ENCODE data around the gene CEP112. TPM values are rescaled to one million over a fixed set of nuclear protein-coding genes. Genes with fewer than 3 reads are reported as not detected.

CEP112 gene
- total and polyA plus RNA-seq, 9 of the 15 experiments (the other 6 are each of a cell fraction or from before 2014, with no cell fraction given), result 0.84 TPM; not detected in 8

GRCh38 chr17:65638221-65638975 is 553.5 kb downstream of the CEP112 start:
- ATAC-seq (no peak), DNase-seq (ENCODE audit: extremely low read depth in 1 of 4, low spot score in 3 of 4) (no peak), FAIRE-seq (no peak)
- TF ChIP-seq NFYB (IDR thresholded peaks at IDR 0.05; ENCODE audit: extremely low read depth, insufficient read length) (no peak), RFX1 (IDR thresholded peaks at IDR 0.05) (peak; percentile 43)
- POLR2A ChIA-PET, result interaction anchor here (0.6 kb wide), 1 partner anchor 100 kb away, joined by 4 read pairs; no protein-coding TSS in a partner anchor
- in situ Hi-C loops (cut with MboI), result no loop called here
- CTCF ChIA-PET (ENCODE audit: low intra/inter-chr PET ratio), result no interaction called here
- intact Hi-C loops (cut with micrococcal nuclease), result no loop called here
- Histone ChIP-seq H3K27ac (ENCODE audit: extremely low read depth, low read depth, low read length) (no peak overlapping the region), H3K36me3 (ENCODE audit: control insufficient read depth, insufficient read depth, low read length) (no peaks in the 10 kb centered on the region), H3K9me3 (replicated peaks; ENCODE audit: control insufficient read depth, insufficient read depth, low read depth, low read length) (no peaks in the 10 kb centered on the region), H3K4me2 (ENCODE audit: insufficient read depth, low read length) (no peak overlapping the region), H3K27me3 (ENCODE audit: control insufficient read depth in 2 of 2, insufficient read depth in 2 of 2, low read length in 2 of 2) (no peaks in the 10 kb centered on the region), H3K9ac (ENCODE audit: insufficient read depth in 1 of 2, low read depth in 2 of 2, low read length in 2 of 2) (no peak overlapping the region), H3K4me1 (replicated peaks in 1 of 2; ENCODE audit: control insufficient read depth in 2 of 2, insufficient read depth in 2 of 2, low read length in 2 of 2) (no peaks in the 10 kb centered on the region; a peak in 1 of 5 replicates), H3K9me1 (ENCODE audit: control insufficient read depth, insufficient read depth, low read length) (no peaks in the 10 kb centered on the region), H4K20me1 (replicated peaks; ENCODE audit: control insufficient read depth, insufficient read depth, low read length) (no peaks in the 10 kb centered on the region), H3K79me2 (ENCODE audit: control insufficient read depth, insufficient read depth, low read length) (no peaks in the 10 kb centered on the region), H2AFZ (ENCODE audit: low read depth, low read length) (no peak overlapping the region), H3K4me3 (no peak overlapping the region)
- 3% methylated on average over 9 of the region's 9 CpGs for WGBS (ENCODE audit: insufficient coverage, low coverage, missing lambda C conversion rate)
- no TSS peak for BruUV-seq (replicated peaks)

GRCh38 chr17:65637786-65638185 is 554.1 kb downstream of the CEP112 start:
- intact Hi-C loops (cut with micrococcal nuclease) (no loop called here), in situ Hi-C loops (cut with MboI) (no loop called here)
- no peaks in the 10 kb centered on the region for H3K9me3 ChIP-seq (replicated peaks; ENCODE audit: control insufficient read depth, insufficient read depth, low read depth, low read length)
- FAIRE-seq (no peak), ATAC-seq (no peak), DNase-seq (ENCODE audit: extremely low read depth in 1 of 4, low spot score in 3 of 4) (no peak)
- POLR2A ChIA-PET, result interaction anchor here (0.6 kb wide), 1 partner anchor 100 kb away, joined by 4 read pairs; no protein-coding TSS in a partner anchor
- no peaks in the 10 kb centered on the region for H3K79me2 ChIP-seq (ENCODE audit: control insufficient read depth, insufficient read depth, low read length)
- no peaks in the 10 kb centered on the region for H3K27me3 ChIP-seq (ENCODE audit: control insufficient read depth in 2 of 2, insufficient read depth in 2 of 2, low read length in 2 of 2)
- no peaks in the 10 kb centered on the region; a peak in 1 of 5 replicates for H3K4me1 ChIP-seq (replicated peaks in 1 of 2; ENCODE audit: control insufficient read depth in 2 of 2, insufficient read depth in 2 of 2, low read length in 2 of 2)
- BruUV-seq (replicated peaks), result no TSS peak
- 0% methylated on average over 3 of the region's 3 CpGs for WGBS (ENCODE audit: insufficient coverage, low coverage, missing lambda C conversion rate)
- H3K4me3 ChIP-seq, result no peak overlapping the region
- H4K20me1 ChIP-seq (replicated peaks; ENCODE audit: control insufficient read depth, insufficient read depth, low read length), result no peaks in the 10 kb centered on the region
- no peak overlapping the region for H3K9ac ChIP-seq (ENCODE audit: insufficient read depth in 1 of 2, low read depth in 2 of 2, low read length in 2 of 2)
- no peaks in the 10 kb centered on the region for H3K9me1 ChIP-seq (ENCODE audit: control insufficient read depth, insufficient read depth, low read length)
- no peak overlapping the region for H2AFZ ChIP-seq (ENCODE audit: low read depth, low read length)
- no peak overlapping the region for H3K4me2 ChIP-seq (ENCODE audit: insufficient read depth, low read length)
- no peak overlapping the region for H3K27ac ChIP-seq (ENCODE audit: extremely low read depth, low read depth, low read length)
- CTCF ChIA-PET (ENCODE audit: low intra/inter-chr PET ratio), result no interaction called here
- no peaks in the 10 kb centered on the region for H3K36me3 ChIP-seq (ENCODE audit: control insufficient read depth, insufficient read depth, low read length)
- TF ChIP-seq BDP1 (IDR thresholded peaks at IDR 0.05; ENCODE audit: insufficient read depth, insufficient read length) (no peak), ZNF41 (CRISPR knock-in tag; conservative IDR thresholded peaks at IDR 0.05) (no peak), SPI1 (IDR thresholded peaks at IDR 0.05; ENCODE audit: borderline replicate concordance, low read depth, low read length) (no peak), RBM14 (IDR thresholded peaks at IDR 0.05; ENCODE audit: borderline replicate concordance, insufficient read depth, low read depth, low read length) (no peak), NKRF (IDR thresholded peaks at IDR 0.05; ENCODE audit: borderline replicate concordance) (no peak), E4F1 (CRISPR knock-in tag; IDR thresholded peaks at IDR 0.05; ENCODE audit: borderline replicate concordance) (no peak)
